Astrocyte of the hippocampus (primary cell): ENCODE measurements around the gene PTPRS.

Experiments used
- DNase-seq: peaks from one replicate; pipeline ENCODE4 v3.0.0; 2011; ENCODE audit warnings: low read depth, low spot score

PTPRS gene

DNA sequence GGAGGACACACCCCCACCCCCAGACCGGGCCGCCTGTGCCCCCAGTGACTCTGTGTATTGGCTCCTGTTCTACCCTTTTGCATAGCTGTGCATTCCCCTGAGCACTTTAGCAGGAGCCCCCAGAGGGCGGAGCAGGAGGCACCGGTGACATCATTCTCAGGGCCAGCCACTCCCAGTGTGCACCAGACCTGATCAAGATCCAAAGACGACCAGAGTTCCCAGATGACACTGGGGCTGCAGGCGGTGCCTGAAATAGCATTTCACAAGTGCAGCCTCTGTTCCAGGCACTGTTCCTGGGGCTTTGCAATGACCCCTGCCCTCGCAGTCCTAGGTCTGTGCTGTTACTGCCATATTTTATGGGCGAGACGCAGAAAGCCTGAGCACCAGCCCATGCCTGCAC lies 14.5 kb upstream of the PTPRS start:
- no peak for DNase-seq

DNA sequence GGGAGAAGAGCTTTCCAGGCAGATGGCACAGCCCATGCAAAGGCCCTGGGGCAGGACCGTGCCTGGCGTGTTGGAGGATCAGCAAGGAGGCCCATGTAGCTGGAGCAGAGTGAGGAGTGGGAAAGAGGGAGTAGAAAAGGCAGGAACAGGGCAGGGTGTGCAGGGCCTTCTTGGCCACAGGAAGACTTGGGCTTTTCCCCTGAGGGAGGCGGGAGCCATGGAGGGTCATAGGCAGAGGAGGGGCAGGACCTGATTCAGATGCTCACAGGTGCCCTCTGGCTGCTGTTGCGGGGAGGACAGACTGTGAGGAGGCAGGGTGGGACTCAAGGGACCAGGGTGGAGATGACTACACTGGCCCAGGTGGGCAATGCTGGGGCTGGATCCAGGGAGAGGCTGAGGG lies 13.8 kb upstream of the PTPRS start:
- no peak for DNase-seq

DNA sequence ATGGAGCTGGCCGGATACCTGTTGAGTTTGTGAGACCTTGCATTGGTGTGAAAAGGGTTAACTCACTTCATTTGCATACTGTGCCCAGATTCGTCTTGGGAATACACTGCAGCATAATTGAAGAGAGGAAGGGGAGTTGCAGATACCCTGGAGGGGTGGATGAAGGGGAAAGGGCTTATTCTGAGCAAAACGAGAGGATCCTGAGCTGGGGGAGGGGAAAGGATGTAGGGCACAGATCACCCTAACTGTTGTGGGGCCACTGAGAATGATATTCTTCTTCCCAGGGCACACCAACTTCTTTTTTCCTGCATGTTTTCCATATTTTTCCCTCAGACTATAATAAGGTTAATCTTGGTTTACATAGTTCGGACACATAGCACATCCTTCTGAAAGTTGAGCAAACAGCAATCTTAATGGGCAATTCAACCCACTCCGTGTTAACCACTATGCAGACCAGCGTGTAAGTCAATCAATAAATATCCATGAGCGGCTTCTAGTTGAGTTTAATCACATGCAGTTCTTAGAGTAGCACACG lies 11.7 kb upstream of the PTPRS start:
- DNase-seq, result no peak

DNA sequence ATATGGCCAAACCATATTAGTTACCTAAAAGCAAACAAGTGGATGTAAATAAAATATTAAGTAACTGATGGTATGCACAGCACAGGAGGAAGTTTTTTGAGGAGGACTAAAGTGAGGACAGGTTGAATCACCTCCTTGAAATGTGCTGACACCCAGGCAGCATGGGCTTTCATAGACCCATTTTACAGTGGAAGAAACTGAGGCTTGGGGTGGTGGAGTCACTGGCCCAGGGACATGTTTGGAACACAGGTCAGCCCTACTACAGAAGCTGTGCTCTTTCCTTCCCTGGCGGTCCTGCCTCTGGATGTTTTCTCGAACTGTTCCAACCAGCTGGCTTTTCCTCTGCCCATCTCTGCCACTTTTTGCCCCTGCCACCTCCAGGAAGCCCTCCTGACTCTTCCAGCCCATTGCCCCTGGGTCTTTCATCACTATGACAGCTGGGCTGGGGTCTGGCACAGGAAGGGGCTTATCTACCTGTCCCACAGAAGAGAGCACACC lies 11.2 kb upstream of the PTPRS start:
- no peak for DNase-seq

DNA sequence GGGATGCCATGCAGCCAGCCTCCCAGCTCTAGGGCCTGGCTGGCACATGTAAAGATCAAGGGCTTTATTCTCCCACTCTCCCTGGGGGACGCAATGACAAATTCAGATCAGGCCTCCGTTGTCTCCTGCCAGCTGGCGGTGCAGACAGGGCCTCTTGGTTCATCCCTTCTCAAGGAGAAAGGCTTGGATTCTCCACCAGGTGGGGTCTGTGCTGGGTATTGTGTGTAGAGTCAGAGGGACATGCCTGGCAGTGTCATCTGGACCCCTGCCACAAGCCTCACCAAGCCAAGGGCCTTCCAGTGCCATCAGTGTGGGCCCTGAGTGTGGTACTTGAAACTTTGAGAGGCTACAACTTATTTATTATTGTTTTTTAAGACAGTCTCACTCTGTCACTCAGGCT lies 8.4 kb upstream of the PTPRS start:
- DNase-seq, result no peak

DNA sequence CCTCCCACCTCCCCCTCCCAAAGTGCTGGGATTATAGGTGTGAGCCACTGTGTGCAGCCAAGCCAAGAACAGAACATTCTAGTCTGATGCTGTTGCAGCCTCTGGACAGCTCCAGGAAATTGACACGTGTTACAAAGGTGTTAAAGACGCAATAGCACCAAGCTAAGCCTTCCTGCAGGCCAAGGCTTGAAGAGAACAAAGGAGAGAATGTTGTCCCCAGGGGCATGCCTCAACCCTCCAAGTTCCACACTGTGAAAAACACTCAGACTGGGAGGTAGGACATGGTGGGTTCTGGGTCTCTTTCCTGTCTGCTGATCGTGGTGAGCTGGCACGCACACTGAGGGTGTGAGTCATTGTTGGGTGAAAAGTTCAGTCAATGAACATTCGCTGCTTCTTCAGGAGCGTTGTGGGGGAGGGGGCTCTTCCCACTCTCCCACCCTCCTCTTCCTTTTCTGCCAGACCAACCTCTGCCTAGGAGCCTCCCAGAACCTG lies 5.3 kb upstream of the PTPRS start:
- DNase-seq, result peak; percentile 82

DNA sequence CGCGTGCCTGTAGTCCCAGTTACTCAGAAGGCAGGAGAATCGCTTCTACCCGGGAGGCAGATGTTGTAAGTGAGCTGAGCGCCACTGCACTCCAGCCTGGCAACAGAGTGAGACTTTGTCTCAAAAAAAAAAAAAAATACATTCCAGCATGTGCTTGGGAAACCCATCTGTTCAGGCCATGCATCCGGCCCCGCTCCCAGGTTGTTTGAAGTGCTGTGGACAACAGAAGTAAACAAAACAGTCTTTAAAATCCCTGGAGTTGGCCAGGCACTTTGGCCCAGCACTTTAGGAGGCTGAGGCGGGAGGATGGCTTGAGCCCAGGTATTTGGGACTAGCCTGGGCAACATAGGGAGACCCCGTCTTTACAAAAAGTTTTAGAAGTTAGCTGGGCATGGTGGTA lies 3.2 kb upstream of the PTPRS start:
- DNase-seq, result peak; percentile 37

DNA sequence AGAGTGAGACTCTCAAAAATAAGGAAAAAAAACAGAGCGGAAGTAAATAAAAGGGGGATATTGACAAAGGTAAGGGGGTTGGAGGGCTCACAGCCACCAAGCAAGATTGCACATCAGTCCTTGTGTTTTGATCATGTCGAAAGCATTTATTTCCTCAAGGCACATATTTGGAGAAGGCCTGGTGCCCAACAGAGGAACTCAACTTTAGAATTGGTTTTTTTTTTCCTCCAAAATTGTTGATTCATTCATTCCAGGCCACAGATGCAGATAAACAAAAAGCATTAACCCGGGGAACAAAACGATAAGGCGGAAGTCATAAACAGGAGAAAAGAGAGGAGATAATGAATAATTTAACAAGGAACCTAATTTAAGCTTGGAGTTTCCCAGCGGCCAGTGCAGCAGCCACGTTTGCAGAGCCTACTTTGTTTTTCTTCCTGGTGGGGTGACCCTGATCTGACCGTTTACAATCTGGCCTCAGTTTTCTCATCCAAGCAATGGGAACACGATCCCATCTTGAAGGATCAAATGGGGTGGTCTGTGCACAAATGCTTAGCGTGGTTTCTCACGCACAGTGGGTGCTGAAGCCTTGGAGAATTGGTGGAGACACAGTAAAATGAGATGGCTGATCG lies 2.1 kb upstream of the PTPRS start:
- DNase-seq, result no peak

DNA sequence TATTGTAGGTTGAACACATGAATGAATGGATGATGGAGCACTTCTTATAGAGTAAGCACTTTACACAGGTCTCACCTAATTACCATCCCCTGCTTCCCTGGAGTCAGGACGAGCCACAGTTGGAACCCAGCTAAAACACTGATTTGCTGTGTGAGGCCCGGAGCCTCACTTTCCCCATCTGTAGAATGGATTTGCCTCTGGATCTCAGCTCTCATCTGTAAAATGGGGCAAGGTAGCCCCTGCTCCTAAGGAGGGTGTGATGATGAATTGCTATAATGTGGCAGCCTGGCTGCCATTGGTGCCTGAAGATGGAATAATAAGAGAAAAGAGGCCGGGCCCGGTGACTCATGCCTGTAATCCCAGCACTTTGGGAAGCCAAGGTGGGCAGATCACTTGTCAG lies 1.4 kb upstream of the PTPRS start:
- DNase-seq, result no peak

DNA sequence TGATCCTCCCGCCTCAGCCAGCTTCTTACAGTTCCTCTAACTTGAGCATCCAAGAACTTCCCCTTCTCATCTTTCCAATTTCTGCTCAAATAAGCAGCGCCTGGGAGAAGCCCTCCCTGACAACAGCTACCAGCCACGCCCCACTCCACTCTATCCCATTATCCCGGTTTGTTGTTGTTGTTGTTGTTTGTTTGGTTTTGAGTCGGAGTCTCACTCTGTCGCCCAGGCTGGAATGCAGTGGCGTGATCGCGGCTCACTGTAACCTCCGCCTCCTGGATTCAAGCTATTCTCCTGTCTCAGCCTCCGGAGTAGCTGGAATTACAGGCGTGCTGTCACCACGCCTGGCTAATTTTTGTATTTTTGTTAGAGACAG lies 822 bp upstream of the PTPRS start:
- no peak for DNase-seq

DNA sequence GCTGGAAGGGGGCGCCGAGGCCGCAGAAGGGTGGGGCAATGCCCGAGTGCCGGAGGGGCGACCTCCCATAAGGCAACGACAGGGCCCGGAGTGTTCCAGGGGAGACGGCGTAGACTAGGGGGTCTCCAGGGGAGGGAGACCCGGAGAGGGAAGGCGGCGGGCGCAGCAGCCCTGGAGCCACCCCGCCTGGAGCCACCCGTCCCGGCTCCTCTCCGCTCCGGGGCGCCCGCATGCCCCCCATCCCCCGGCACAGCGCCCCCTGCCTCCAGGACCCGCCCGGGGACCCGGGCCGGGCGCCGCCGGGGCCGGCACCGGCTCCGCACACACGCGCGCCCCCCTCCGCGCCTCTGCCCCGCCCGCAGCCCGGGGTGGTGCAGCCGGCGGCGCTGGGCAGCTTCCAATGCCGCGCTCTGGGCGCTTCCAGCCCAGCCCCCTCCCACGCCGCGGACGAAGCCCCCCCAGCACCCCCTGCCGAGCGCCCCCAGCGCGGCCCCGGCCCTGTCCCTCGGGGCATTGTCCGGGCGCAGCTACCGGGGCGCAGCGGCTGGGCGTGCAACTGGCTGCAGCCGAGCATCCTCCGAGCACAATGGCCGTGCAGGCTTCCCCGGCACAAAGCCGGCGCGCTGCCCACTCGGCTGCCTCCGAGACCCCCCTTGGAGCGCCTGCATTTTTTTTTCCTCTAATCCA lies 519 bp downstream of the PTPRS start:
- peak; percentile 68 for DNase-seq

DNA sequence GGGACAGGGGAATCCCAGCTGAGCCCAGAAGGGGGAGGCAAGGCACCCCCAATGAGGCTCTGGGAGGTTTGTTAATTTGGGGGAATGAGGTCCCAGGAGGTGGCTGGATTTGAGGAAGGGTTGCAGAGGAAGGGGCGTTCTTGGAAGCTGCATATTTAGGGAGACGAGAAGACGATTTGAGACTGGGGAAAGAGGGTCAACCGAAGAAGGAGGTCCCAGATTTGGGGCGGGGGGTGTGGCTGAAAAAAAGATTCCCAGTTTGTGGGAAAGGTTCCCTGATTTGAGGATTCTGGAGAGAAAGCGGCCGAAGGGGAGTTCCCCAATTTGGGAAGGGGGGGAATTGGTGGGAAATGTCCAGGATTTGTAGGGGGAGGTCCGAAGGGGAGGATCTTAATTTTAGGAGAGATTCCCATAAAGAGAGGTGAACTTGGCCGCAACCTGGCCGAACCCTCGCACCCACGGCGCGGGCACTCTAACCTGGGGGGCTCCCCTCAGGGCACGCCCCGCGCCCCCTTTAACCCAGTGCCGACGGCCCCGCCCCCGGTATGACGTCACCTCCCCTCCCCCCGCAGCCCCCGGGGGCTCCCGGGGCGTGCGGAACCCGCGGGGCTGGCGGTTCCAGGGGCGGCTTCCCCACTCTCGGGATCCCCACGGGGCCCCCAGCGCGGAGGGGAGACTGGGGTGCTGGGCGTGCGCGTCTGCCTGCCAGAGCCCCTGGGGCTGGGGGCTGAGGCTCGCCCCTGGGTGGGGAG lies 1.2 kb downstream of the PTPRS start:
- no peak for DNase-seq

DNA sequence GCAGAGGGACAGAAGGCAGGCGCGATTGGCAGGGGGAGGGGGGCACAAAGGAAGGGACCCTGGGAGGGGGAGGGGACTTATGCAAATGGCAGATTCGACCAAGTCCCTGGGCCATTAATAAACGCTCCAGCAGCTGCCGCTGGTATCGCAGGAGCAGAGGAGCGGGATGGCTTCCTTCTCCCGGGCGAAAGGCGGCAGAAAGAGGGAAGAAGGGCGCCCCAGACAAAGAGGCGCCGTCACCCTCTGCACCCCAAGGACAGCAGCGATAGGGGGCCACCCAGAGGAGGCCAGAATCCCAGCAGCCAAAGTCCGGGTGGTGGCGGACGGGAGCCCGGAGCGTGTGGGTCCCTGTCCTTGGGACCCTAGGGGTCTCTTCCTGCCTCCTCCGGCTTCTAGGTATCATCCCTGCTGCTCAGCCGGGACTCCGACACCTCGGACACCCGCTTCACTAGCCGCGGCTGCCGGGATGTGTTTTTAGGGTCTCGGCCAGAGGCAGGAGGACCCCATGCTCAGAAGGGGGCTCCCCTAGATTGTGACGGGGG lies 1.9 kb downstream of the PTPRS start:
- DNase-seq, result peak; percentile 38

DNA sequence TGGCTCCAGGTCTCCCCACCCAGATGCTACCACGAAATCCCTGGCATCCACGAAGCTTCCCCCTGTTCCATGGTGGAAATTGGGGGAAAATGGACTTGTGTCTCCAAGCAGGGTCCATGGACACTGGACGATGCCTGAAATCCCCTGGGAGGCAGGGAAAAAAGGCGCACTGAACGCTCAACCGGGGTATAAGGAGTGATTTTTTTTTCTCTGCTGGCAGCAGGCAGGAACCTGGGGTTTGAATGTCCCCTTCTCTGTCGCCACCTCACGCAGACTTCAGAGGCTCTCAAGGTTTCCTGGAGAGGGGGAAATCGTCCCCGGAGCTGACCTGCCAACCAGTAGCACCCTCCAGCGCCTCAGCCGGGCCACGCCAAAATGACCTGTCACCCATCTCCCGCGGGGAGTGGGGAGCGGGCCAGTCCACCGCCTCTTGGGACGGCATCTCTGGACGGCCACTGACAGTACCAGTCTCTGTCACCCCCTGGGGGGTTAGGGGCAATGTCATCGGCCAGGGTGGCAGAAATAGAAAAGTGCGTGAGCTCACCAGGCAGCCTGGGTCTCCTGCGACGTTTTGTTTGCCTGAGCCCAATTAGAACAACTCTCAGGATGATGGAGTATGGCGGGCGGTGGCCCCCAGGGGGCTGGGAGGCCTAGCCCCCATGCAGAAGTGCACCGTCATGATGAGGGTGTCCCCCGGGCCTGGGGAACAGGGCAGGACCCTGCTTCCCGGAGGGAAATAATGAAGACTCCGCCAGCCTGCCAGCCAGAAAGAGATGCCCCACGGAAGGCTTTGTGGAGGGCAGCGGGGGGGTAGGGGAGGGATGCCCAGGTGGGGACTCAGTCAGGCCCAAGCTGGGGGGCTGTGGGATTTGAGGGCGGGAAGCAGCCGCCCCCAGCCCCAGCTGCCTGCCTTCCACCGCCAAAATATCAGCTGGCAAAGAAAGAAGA lies 2.6 kb downstream of the PTPRS start:
- DNase-seq, result no peak

DNA sequence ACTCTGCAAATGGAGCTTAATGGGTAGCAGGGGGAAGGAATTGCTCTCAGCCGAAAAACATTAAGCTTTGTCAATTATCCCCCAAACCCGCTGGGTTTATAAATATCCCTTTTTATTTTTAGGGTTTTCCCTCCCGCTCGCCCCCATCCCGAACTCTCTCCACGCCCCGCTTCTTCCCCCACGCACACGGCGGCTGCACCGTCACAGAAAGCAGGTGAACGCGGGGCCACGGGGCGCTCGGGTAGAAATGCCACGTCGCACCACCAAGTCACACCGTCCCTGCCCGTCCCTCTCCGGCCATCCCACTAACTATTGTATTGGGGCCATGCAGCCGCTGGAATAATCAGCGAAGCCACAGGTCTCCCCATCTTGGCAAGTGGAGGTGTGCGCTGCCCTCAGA lies 3.5 kb downstream of the PTPRS start:
- DNase-seq, result no peak

DNA sequence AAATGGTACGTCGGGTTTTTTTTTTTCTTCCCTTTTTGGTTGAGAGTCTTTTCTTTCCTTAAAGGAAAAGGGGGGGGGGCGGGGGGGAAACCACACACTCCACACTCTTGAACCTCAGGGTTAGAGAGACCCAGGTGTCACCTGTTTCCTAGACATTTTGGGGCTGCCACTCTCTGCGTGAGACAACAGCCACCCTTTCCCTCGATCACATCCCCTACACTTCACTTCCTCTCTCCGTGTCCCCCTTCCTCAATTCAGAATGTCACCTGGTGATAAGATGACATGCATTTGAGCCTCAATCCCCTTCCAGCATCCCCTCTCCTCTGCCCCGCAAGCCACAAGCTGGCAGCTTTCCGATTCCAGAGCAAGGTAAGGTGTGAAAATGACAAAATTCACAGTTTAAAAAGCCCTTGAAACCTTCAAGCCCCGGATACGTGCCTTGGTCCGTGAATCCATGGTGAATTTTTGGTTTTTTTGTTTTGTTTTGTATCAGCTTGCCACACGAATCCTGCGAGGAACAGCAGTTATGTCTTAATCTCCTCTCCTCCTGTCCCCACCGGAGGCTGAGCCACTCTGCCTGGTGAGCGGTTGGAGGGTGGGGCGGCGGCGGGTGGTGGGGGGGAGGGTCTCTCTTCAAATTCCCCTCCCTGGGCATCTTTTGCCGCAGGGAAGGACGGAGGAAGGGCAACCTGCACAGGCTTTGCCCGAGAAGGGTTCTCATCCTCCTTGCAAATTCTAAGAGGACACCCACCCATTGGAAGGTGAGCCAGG lies 4.2 kb downstream of the PTPRS start:
- no peak for DNase-seq

DNA sequence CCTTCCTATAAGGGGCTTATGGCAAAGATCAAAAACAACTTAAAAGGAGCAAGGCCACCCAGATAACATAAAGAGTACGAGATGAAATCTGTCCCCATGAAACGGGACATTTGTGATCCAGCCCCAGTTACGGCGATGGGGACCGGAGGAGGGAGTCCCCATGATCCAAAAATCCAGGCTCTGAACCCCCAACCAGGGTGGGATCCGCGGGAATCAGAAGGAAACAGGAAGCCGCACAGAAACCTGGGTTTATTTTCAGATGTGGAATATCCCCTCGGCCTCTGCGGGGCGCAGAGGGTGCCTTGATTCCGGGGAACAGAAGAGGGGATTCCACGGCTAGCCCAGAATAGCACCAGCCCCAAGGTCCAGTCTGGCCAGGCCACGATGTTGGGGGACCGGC lies 5.0 kb downstream of the PTPRS start:
- no peak for DNase-seq

DNA sequence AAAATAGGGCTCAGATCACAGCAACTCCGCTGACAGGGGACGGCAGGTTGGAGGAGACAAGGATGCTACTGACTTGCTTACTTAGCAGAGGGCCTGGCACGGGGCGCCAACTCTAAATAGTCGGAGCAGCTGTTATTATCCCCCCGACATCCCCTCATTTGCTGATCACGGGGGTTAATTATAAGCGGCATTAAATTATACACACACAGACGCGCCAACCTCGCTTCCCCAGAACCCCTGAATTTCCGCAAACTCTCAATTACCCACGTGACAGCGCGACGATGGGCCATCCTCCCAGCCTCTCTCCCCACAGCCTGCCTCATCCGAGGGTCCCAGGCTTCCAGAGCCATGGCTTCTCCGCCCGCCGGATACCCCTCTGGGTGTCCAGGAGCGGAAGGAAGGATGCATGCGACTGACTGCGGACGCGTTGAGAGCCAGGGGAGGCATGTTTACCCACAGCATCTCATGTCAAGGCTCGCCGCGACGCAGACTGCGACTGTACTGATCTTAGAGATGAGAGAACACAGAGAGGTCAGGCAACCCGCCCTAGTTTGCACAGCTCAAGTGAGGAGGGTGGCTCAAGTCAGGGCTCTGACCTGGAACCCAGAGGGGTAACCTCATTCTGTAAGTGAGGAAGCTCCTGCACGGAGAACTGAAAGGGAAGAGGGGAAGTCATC lies 5.7 kb downstream of the PTPRS start:
- DNase-seq, result no peak

DNA sequence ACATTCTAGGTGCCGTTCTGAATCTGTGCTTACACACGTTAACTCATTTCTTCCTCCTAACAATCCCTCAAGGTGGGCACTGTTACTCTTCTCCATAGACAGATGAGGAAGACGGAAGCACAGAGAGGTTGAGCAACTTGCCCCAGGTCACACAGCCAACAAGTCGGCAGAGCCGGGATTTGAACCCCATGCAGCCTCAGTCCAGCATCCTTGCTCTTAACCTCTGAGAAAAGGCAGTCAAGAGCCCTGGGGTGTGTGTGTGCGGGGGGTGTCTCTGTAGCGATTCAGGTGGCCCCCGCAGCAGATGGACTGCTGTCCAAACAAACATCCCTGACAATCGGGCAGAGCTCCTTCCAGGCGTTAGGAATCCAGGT lies 6.3 kb downstream of the PTPRS start:
- no peak for DNase-seq
